T-helper 2 cell treated with Interferon-gamma antibody and Interleukin-4, amounts not matched to agents 5 μg/mL and 100 μg/mL, for 36 hours (primary cell): ENCODE measurements around the gene USP26.
"Not testable (repeated sequence)": the region's sequence is repeated elsewhere in the genome, so short reads cannot be mapped to it uniquely, and the experiment has no call there.

Experiments used
- DNase-seq: peaks from one replicate; pipeline ENCODE4 v3.0.0; 2021; ENCODE audit warnings: low spot score
- H3K27ac Mint-ChIP-seq: one replicate; pipeline ENCODE4 v1.8.0; 2021; ENCODE audit warnings: mild to moderate bottlenecking, mixed read lengths
- H3K27me3 Mint-ChIP-seq: one replicate; pipeline ENCODE4 v1.8.0; 2021; ENCODE audit warnings: low read depth, mixed read lengths
- H3K36me3 Mint-ChIP-seq: one replicate; pipeline ENCODE4 v1.8.0; 2021; ENCODE audit warnings: low read depth, mixed read lengths
- H3K4me1 Mint-ChIP-seq: one replicate; pipeline ENCODE4 v1.8.0; 2021; ENCODE audit warnings: low read depth, mixed read lengths
- H3K4me3 Mint-ChIP-seq: one replicate; pipeline ENCODE4 v1.8.0; 2022; ENCODE audit warnings: mild to moderate bottlenecking, moderate library complexity, mixed read lengths
- H3K9me3 Mint-ChIP-seq: one replicate; pipeline ENCODE4 v1.8.0; 2021; ENCODE audit warnings: mixed read lengths

USP26 gene

GRCh38 chrX:133054761-133055405 is 42.0 kb downstream of the USP26 start:
- no peaks in the 10 kb centered on the region for H3K27me3 Mint-ChIP-seq
- no peaks in the 10 kb centered on the region for H3K36me3 Mint-ChIP-seq
- H3K27ac Mint-ChIP-seq: no peak overlapping the region

DNA sequence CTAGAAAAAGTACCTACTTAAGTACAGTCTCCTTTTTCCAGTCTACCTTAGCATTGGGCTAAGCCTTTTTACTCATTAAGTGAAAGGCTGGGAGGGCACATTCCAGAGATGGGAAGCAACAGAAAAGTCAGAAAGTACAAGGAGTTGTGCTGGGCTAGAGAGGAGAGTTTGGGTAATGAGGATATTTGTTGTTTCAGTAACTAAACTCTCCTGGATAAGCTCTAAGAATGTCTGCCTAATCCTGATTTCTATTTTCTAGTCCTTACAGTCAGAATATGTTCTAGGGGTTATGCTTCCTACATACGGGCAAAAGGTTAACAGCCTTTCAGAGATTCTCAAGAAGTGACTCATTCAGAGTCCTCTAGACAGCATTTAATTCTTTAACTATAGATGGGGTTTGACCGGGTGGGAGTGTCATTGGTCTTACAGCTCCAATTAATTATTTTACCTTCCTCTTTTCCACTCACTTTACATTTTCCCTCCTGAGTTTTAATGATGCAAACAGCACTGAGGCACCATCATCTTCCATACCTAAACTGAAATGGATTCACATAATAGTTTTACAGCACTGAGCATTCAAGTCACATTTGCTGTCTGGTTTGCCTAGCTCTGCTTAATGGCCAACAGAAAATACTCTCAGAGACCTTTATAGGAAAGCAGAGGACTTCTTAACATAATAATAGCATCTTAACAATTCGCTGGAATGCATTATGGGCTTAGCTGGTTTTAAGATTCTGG is 42.9 kb downstream of the USP26 start:
- H3K27me3 Mint-ChIP-seq: no peaks in the 10 kb centered on the region
- H3K4me1 Mint-ChIP-seq: no peaks in the 10 kb centered on the region
- no peaks in the 10 kb centered on the region for H3K9me3 Mint-ChIP-seq
- no peak overlapping the region for H3K4me3 Mint-ChIP-seq
- DNase-seq: no peak
- no peaks in the 10 kb centered on the region for H3K36me3 Mint-ChIP-seq
- H3K27ac Mint-ChIP-seq: no peak overlapping the region

More at GRCh38 chrX:133054761-133055405, 42.0 kb downstream of the USP26 start:
- Mint-ChIP-seq H3K9me3 (no peaks in the 10 kb centered on the region), H3K4me1 (no peaks in the 10 kb centered on the region), H3K4me3 (no peak overlapping the region)
- no peak for DNase-seq

- no peak for DNase-seq
- no peaks in the 10 kb centered on the region for H3K27me3 Mint-ChIP-seq
- H3K4me3 Mint-ChIP-seq: no peak overlapping the region
- no peaks in the 10 kb centered on the region for H3K9me3 Mint-ChIP-seq
- no peaks in the 10 kb centered on the region for H3K36me3 Mint-ChIP-seq
- H3K27ac Mint-ChIP-seq: no peak overlapping the region
- H3K4me1 Mint-ChIP-seq: no peaks in the 10 kb centered on the region
Observed at GRCh38 chrX:133048751-133049150, 48.2 kb downstream of the USP26 start.

DNA sequence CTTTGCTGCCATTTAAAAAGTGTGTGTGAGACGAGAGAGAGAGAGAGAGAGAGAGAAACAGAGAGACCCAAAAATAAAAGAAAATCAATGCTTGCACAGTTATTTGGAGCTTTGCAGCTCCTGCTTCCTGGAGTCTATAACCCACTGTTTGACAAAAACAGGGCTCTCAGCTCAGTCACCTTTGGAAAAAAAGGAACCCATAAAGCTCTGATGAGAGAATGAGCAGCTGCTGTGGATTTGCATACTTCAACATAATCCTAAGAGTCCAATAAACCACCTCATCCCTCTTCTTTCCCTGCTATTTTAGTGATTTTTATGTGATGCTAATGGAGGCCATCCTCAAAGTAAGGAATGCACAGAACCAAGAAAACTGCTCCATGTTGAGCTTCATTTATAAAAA is 50.3 kb downstream of the USP26 start:
- no peak overlapping the region for H3K27ac Mint-ChIP-seq
- H3K27me3 Mint-ChIP-seq: no peaks in the 10 kb centered on the region
- DNase-seq: no peak
- H3K36me3 Mint-ChIP-seq: no peaks in the 10 kb centered on the region
- no peak overlapping the region for H3K4me3 Mint-ChIP-seq
- no peaks in the 10 kb centered on the region for H3K9me3 Mint-ChIP-seq
- H3K4me1 Mint-ChIP-seq: no peaks in the 10 kb centered on the region

DNA sequence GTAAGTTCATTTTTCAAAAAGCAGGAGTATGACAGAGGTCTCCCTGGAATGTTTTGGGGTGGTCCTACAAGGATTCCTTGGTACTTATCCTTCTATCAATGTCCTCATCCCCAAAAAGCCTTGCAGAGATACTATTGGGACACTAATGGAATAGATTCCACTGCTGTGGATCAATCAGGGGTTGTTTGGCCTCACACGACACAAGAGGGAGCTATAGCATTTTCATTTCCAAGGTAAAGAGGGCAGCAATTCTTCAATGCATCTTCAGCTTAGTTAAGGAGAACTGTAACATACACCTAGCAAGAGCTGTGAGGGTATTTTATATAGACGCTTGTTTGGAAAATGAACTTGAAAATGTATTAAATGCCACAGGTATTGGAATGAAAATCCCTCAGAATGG is 50.9 kb downstream of the USP26 start:
- no peak for DNase-seq
- Mint-ChIP-seq H3K4me3 (no peak overlapping the region), H3K27me3 (no peaks in the 10 kb centered on the region), H3K9me3 (no peaks in the 10 kb centered on the region), H3K27ac (no peak overlapping the region), H3K4me1 (no peaks in the 10 kb centered on the region), H3K36me3 (no peaks in the 10 kb centered on the region)

GRCh38 chrX:133044145-133044786 is 52.6 kb downstream of the USP26 start:
- H3K4me3 Mint-ChIP-seq, H3K27me3 Mint-ChIP-seq, H3K9me3 Mint-ChIP-seq, DNase-seq, H3K27ac Mint-ChIP-seq, H3K36me3 Mint-ChIP-seq, H3K4me1 Mint-ChIP-seq: not testable (repeated sequence)

GRCh38 chrX:133042260-133042659 is 54.6 kb downstream of the USP26 start:
- Mint-ChIP-seq H3K9me3 (no peaks in the 10 kb centered on the region), H3K4me1 (no peaks in the 10 kb centered on the region), H3K27ac (no peak overlapping the region), H3K4me3 (no peak overlapping the region), H3K27me3 (no peaks in the 10 kb centered on the region), H3K36me3 (no peaks in the 10 kb centered on the region)
- no peak for DNase-seq

DNA sequence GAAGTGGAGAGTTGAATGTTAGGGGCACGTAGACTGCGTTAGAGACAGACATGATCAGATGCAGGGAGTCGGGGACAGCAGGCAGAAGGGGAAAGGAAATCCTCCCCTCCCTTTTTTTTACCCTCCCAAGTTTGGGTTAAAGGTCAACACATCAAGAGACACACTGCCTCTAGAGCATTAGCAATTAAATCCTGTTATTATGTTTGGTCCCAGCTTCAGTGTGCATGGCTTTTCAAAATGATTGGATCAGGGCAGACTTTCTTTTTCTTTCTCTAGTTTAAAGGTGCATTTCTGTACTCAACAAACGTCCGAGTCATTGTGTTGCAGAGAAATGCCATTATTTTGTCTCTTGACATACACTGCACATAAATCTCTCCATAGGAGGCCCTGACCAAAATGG is 63.9 kb downstream of the USP26 start:
- no peak for DNase-seq
- Mint-ChIP-seq H3K27me3 (peaks cover 3% of the 10 kb centered on the region), H3K36me3 (no peaks in the 10 kb centered on the region), H3K9me3 (no peaks in the 10 kb centered on the region), H3K27ac (no peak overlapping the region), H3K4me3 (no peak overlapping the region), H3K4me1 (no peaks in the 10 kb centered on the region)

DNA sequence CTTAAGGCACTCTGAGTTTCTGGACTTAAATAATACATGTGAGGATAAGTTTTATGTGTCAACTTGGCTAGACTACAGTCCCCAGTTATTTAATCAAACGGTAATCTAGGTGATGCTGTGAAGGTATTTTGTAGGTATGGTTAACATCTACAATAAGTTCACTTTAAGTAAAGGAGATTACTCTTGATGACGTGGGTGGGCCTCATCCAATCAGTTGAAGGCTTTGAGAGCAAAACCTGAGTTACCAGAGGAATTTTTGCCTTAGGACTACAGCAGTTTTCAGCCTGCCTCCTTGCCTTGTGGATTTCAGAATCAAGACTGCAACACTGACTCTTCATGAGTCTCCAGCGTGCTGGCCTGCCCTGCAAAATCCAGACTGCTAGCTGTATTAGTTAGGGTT is 78.7 kb downstream of the USP26 start:
- no peaks in the 10 kb centered on the region for H3K9me3 Mint-ChIP-seq
- no peaks in the 10 kb centered on the region for H3K4me1 Mint-ChIP-seq
- H3K27ac Mint-ChIP-seq: no peak overlapping the region
- no peaks in the 10 kb centered on the region for H3K36me3 Mint-ChIP-seq
- no peak overlapping the region for H3K4me3 Mint-ChIP-seq
- no peak for DNase-seq
- no peaks in the 10 kb centered on the region for H3K27me3 Mint-ChIP-seq

- no peaks in the 10 kb centered on the region for H3K4me1 Mint-ChIP-seq
- H3K4me3 Mint-ChIP-seq: no peak overlapping the region
- H3K27ac Mint-ChIP-seq: no peak overlapping the region
- no peaks in the 10 kb centered on the region for H3K36me3 Mint-ChIP-seq
- DNase-seq: no peak
- H3K27me3 Mint-ChIP-seq: no peaks in the 10 kb centered on the region
- no peaks in the 10 kb centered on the region for H3K9me3 Mint-ChIP-seq
Observed at GRCh38 chrX:133007458-133007857, 89.5 kb downstream of the USP26 start.

DNA sequence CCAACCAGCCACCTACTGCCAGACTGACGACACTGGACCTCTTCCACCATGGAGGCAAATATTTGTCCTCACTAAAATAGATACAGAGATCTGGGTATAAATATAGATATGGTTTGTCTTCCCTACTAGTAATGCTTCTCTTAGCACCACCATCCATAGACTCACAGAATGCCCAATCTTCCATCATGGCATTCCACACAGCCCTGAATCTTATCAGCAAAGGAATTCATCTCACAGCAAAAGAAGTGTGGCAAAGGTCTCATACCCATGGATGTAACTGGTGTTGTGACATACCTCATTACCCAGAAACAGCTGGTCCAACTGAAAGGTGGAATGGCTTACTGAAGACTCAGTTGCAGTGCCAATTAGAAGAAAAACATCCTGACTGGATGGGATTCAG is 91.3 kb downstream of the USP26 start:
- no peak overlapping the region for H3K4me3 Mint-ChIP-seq
- no peaks in the 10 kb centered on the region for H3K4me1 Mint-ChIP-seq
- H3K27ac Mint-ChIP-seq: no peak overlapping the region
- H3K9me3 Mint-ChIP-seq: no peaks in the 10 kb centered on the region
- H3K36me3 Mint-ChIP-seq: no peaks in the 10 kb centered on the region
- no peaks in the 10 kb centered on the region for H3K27me3 Mint-ChIP-seq
- DNase-seq: no peak

- Mint-ChIP-seq H3K9me3 (no peaks in the 10 kb centered on the region), H3K36me3 (no peaks in the 10 kb centered on the region), H3K4me1 (no peaks in the 10 kb centered on the region), H3K27ac (no peak overlapping the region), H3K4me3 (no peak overlapping the region), H3K27me3 (no peaks in the 10 kb centered on the region)
- no peak for DNase-seq
Observed at GRCh38 chrX:133005042-133005441, 91.9 kb downstream of the USP26 start.

DNA sequence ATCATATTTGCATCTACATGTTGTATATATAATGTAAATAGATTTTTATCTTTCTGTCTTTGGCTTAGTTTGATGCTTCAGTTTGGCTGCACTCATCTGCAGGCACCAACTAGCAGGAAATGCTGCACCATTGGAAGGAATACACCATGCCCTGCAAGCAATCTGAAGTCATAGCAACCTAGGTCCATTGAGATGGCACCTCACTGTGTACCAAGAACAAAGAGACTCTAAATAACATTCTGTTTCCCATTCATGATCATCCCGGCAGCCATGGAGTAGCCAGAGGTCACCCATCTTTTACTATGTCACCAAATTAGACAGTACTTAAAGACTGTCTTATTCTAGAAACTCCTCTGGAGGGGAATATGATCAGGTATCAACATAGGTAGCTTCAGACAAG is 97.7 kb downstream of the USP26 start:
- Mint-ChIP-seq H3K4me3 (no peak overlapping the region), H3K36me3 (no peaks in the 10 kb centered on the region), H3K4me1 (no peaks in the 10 kb centered on the region), H3K27ac (no peak overlapping the region), H3K9me3 (no peaks in the 10 kb centered on the region), H3K27me3 (no peaks in the 10 kb centered on the region)
- DNase-seq: no peak

DNA sequence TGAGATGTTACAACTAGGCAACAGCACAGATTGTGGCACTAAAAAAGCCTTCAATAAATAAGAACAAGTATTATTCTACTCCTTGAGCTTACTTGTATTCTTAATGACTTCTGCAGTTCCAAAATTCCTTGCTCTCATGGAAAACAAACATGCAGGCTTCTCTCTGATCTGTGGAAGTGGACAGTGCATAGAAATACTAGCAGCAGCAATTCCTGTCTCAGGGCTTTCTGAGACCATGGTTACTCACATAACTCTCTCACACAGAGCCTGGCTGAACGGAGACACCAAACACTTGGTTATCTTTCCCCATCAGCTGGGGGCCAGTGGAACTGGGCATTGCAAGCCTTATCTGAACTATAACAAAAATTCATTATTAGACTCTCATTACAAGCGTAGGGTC is 106.1 kb downstream of the USP26 start:
- DNase-seq: no peak
- Mint-ChIP-seq H3K4me1 (no peaks in the 10 kb centered on the region), H3K4me3 (no peak overlapping the region), H3K36me3 (no peaks in the 10 kb centered on the region), H3K9me3 (no peaks in the 10 kb centered on the region), H3K27me3 (no peaks in the 10 kb centered on the region), H3K27ac (no peak overlapping the region)
